Left colon (tissue), 2 donors: ENCODE measurements around the gene HOXB3. TPM values are rescaled to one million over a fixed set of nuclear protein-coding genes. Genes with fewer than 3 reads are reported as not detected.

Experiments
- ATAC-seq: fragments of 200-7000 bp; cut with Tn5 transposase; one replicate; pipeline ENCODE4 v1.9.1; 2020; ENCODE audit warnings: mild to moderate bottlenecking, moderate library complexity
- DNase-seq, 2 donors: peaks; one replicate each; pipeline ENCODE4 v3.0.0-alpha.2; 2020
- intact Hi-C, 2 donors: fragments of 100-400 bp; cut with DNase I in 1 of 2; cut with micrococcal nuclease in 1 of 2; formaldehyde crosslinking; loops; one replicate each; pipeline versions ENCODE4 v1.11.2 to v1.14.0; 2022; cut with DNase I, micrococcal nuclease
- total RNA-seq, 2 donors: library from RNA; stranded (reverse); fragmentation: NEBNext Ultra II Directional; extraction: Animal tissue kit (Norgen Biotek cat#: 25700); gene quantifications; one replicate each; pipeline ENCODE4 v1.2.1, GENCODE V29; 2021
- donor health status: DM: no; HTN: no; CAD: no.
- donor health status: DM: yes; HTN: yes; CAD: no.

HOXB3 gene
- total RNA-seq, 2 donors from 2014 or later: 35.8 to 41.9 TPM

DNA sequence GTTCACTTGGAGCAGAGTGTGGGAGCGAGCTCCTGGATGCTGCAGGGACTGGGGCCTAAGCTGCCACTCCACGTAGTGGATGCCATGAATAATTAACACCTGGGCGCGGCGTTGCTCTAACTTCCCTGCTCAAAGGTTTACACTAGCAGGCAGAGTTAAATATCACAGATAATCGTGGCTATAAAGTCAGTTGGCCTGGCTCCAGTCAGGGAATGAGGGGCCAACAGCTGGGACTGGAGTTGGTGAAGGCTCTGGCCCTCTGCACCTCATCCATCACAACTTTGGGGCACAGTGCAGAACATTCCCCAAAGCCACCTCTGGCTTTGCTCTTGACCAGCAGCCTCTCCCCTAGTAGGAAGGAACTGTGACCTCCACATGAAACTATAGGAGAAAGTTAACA is 22.8 kb downstream of the HOXB3 start:
- ATAC-seq (peak; percentile 91), DNase-seq (peak; percentile 70 to 81)
- intact Hi-C loops: no loop called here

DNA sequence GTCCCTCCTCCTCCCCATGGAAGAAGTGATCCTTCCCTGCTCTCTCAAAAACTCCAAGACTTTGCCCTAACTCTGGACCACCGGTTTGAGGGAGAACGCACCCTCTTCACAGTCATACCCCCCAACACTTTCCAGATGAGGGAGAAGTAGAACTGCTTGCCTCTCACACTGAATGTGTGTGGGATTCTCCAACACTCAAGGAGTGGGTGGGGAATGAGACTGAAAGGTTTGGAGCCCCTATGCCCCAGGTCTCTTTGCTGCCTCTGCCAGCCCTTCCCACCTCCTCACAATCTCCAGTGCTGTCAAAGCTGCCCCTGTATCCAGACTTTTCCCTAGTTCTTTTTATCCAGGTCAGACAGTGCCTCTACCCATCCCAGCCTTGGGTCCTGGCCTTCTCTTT is 23.3 kb downstream of the HOXB3 start:
- DNase-seq (no peak), ATAC-seq (no peak)
- intact Hi-C loops: no loop called here

DNA sequence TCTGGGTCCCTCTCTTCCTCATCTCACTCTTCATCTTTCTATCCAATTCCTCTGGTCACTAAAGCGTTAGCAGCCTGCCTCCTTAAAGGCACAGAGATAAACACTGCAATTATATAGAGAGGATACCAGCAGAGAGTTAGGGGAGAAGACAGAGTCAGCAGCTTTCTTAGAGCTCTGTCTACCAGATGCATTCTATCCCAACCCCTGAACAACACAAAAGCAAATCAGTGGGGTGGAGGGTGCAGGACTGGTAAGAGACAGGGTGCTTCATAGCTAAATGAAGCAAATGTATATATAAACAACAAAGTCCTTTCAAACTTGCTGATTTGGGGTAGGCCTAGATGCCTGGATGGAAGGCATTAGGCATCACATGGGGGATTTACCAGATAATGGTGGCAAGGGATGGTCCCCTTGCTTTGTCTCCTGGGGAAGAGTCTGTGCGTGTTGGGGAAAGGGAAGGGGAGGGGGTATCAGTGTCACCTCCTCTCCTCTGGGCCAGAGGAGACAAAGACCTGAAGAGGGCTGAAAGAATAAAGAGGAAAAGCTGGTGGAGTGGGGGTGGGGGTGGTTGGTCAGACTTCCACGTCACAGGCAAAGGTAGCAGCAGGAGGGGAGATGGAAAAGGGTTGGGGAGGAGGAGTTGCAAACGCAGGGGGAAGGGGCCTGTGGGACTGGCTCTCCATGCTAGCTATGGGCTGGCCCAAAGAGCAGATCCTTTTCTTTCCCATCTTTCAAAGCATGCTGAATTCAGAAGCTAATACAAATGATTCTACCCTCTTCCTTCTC is 23.9 kb downstream of the HOXB3 start:
- intact Hi-C loops: no loop called here
- peak in 1 of 2 donors; percentile 4 for DNase-seq
- ATAC-seq: no peak

DNA sequence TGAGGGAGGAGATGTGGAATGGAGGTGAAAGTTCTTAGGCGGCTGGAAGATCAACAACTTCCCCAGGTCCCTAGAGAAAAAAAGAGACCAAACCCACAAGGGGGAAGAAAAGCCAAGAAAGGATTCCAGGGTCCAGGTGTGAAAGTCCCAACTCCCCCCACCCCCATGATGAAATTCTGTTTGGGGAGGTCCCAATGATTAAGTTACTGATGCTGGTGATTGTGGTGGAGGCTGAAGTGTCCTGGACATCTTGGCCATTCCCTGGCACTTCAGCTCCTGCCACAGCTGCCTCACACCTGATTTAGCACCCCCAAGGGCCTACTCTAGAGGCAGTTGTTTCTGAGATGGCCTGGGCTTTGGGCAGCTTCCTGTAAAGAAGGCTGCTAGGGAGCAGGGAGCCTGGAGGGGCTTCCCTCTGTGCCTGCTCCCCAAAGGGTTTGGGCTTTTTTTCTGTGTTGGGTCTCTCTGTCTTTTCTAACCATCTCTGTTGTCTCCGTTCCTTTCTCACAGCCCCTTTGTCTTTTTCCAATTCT is 25.0 kb downstream of the HOXB3 start:
- ATAC-seq (no peak), DNase-seq (no peak)
- intact Hi-C loops: no loop called here

- ATAC-seq (no peak), DNase-seq (no peak)
- intact Hi-C loops: no loop called here
Measured at GRCh38 chr17:48564188-48565021, 25.6 kb downstream of the HOXB3 start.

- intact Hi-C loops: no loop called here
- ATAC-seq (no peak), DNase-seq (no peak)
Measured at GRCh38 chr17:48563867-48564187, 26.2 kb downstream of the HOXB3 start.

DNA sequence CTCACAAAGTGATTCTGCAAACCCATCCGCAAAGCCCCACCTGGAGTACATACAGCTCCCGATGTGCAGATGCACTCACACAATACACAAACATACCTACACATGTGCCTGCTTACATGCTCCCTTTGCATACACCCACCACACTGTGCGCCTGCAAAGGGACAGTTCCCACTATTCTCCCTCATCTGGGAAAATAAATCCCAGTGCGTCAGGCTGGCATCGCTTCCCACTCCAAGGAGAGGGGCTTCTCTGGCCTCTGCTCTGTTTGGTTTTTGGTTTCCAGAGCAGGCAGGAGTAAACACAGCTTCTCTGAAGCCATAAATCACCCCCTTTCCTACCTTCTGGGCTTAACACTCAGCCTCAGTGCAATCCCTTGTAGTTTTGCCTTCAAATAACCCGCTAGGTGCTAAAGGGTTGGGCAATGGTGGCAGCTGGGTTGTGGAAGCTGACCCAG is 26.6 kb downstream of the HOXB3 start:
- DNase-seq (no peak), ATAC-seq (no peak)
- intact Hi-C loops: no loop called here

GRCh38 chr17:48562934-48563333 is 27.1 kb downstream of the HOXB3 start:
- intact Hi-C loops: no loop called here
- DNase-seq (no peak), ATAC-seq (no peak)

GRCh38 chr17:48561884-48562810 is 27.9 kb downstream of the HOXB3 start:
- intact Hi-C loops: no loop called here
- ATAC-seq (no peak), DNase-seq (no peak)

GRCh38 chr17:48559840-48560817 is 29.9 kb downstream of the HOXB3 start:
- intact Hi-C loops: no loop called here
- ATAC-seq: no peak
- DNase-seq: no peak

DNA sequence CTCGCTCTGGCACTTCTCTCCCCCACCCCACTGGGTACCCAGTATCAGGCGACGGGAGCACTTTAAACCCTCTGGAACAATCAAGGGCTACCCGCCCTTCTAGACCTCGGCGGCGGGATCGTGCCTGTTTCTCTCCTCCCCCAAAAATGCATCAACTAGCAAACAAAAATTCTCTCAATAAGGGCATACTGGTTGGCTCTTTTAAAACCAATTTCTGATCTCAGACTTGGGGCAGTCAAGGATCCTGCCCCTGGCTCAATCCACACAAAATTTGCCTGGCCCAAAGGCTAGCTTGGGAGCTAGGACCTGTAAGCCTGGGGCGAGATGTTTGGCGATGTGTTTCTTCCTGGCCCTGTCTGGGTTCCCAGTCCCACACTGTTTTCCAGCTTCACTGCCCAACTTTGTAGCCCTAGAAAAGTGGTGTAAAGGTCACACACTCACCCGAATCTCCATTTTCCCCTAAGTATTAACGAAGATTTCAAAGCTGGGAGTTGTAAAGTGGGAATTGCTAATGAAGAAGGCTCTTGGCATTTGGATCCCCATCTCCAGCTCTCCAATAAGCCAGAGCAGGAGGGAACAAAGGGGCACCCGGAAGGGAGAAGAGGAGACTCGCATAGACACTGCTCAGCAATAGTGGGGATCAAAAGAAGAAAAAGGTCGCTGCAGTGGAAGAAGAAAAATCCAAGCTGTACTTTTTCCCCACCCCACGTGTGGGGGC is 30.8 kb downstream of the HOXB3 start:
- intact Hi-C loops: no loop called here
- DNase-seq (no peak), ATAC-seq (no peak)

- no peak for ATAC-seq
- intact Hi-C loops: no loop called here
- DNase-seq: no peak
Measured at GRCh38 chr17:48558831-48559121, 31.3 kb downstream of the HOXB3 start.

DNA sequence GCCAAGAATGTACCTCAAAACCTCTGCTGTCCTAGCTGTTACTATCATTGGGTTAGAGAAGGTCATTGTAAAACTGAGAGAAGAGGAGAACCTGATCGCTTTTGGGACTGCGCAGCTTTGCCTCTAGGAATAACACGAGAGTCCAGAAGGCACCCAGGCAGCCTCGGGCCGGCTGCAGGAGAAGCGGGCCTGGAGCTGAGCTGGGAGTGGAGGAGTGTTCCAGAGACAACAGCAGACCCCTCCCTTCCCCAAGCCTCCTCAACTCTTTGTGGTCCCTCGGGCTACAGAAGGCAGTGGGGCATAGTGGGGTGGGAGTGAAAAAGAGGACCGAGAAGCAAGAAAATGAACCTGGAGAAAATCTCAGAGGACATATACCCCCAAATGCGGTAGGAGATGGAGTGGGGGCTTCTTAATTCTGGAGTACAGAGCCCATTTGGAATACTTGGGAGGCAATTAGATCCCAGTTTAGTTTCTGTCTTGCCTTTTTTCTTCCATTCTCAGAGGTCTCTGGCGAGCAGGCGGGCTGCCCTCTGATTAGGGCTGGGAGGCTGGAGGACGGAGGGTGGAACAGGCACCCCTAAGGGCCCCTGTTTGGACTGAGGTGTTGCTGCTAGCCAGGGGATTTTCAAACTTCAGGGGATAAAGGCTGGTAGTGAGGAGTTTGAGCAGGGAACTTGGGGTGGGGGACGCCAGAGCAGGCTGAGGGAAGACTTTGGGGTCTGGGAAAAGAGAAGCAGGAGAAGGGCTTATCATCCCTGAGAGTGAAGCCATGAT is 31.8 kb downstream of the HOXB3 start:
- ATAC-seq: no peak
- no peak for DNase-seq
- intact Hi-C loops: no loop called here

GRCh38 chr17:48556576-48557401 is 33.3 kb downstream of the HOXB3 start:
- ATAC-seq: peak; percentile 60
- intact Hi-C loops: no loop called here
- no peak for DNase-seq

GRCh38 chr17:48556229-48556575 is 33.8 kb downstream of the HOXB3 start:
- intact Hi-C loops: no loop called here
- DNase-seq (no peak), ATAC-seq (no peak)
